HepG2 (cell line): ENCODE data around the gene DEFB124. TPM values are rescaled to one million over a fixed set of nuclear protein-coding genes. Genes with fewer than 3 reads are reported as not detected.

Source experiments
- ATF2 ChIP-seq: sonication (generic); formaldehyde crosslinking; IDR thresholded peaks from 2 replicates; pipeline ENCODE4 v1.4.0; 2020; ENCODE audit warnings: missing genetic modification reagents
- E2F2 ChIP-seq: sonication (generic); formaldehyde crosslinking; IDR thresholded peaks from 2 replicates; pipeline ENCODE4 v1.4.0; 2020; ENCODE audit warnings: missing genetic modification reagents, borderline replicate concordance
- GABPA ChIP-seq, 2 experiments: IDR thresholded peaks; 2 replicates each; pipeline ENCODE4 v1.6.1; 2011 to 2016; ENCODE audit warnings: low read depth in 2 of 2, low read length in 1 of 2, missing biosample characterization in 1 of 2, missing genetic modification characterization in 1 of 2
- HNF1A ChIP-seq, 2 experiments: sonication (generic) in 1 of 2; formaldehyde crosslinking in 1 of 2; IDR thresholded peaks; 2 replicates each; pipeline versions ENCODE4 v1.4.0 to v1.6.1; 2016 to 2020; ENCODE audit warnings: borderline replicate concordance in 1 of 2, low read depth in 1 of 2, mild to moderate bottlenecking in 1 of 2, missing genetic modification reagents in 1 of 2
- MAZ ChIP-seq, 2 experiments: sonication (generic) in 1 of 2; formaldehyde crosslinking in 1 of 2; IDR thresholded peaks; 2 replicates each; pipeline versions ENCODE4 v1.5.0 to v1.6.1; 2012 to 2020; ENCODE audit warnings: low read depth in 2 of 2, mild to moderate bottlenecking in 2 of 2, borderline replicate concordance in 1 of 2, improper control_type of control experiment in 1 of 2, low read length in 1 of 2, missing genetic modification reagents in 1 of 2, moderate library complexity in 1 of 2
- SOX5 ChIP-seq: IDR thresholded peaks from 2 replicates; pipeline ENCODE4 v1.6.1; 2016; ENCODE audit warnings: borderline replicate concordance
- TEF ChIP-seq: sonication (generic); formaldehyde crosslinking; IDR thresholded peaks from 2 replicates; pipeline ENCODE4 v1.5.0; 2020; ENCODE audit warnings: missing genetic modification reagents
- TFE3 ChIP-seq: IDR thresholded peaks from 2 replicates; pipeline ENCODE4 v1.6.1; 2016
- UBTF ChIP-seq: sonication (generic); formaldehyde crosslinking; IDR thresholded peaks from 2 replicates; pipeline ENCODE4 v1.4.0; 2020; ENCODE audit warnings: mild to moderate bottlenecking, missing genetic modification reagents
- ZFAT ChIP-seq: sonication (generic); formaldehyde crosslinking; conservative IDR thresholded peaks from 2 replicates; pipeline ENCODE4 v1.8.1; 2023; ENCODE audit warnings: missing genetic modification reagents, inconsistent platforms
- ZFP91 ChIP-seq: sonication (generic); formaldehyde crosslinking; IDR thresholded peaks from 2 replicates; pipeline ENCODE4 v1.9.0; 2022; ENCODE audit warnings: missing genetic modification reagents, mild to moderate bottlenecking, borderline replicate concordance
- ZNF44 ChIP-seq: sonication (generic); formaldehyde crosslinking; IDR thresholded peaks from 2 replicates; pipeline ENCODE4 v1.5.1; 2020; ENCODE audit warnings: mild to moderate bottlenecking, missing genetic modification reagents
- ZNF672 ChIP-seq: sonication (generic); formaldehyde crosslinking; IDR thresholded peaks from 2 replicates; pipeline ENCODE4 v1.8.1; 2022; ENCODE audit warnings: missing genetic modification reagents
- ZNF883 ChIP-seq: sonication (generic); formaldehyde crosslinking; IDR thresholded peaks from 2 replicates; pipeline ENCODE4 v1.5.1; 2020; ENCODE audit warnings: mild to moderate bottlenecking, missing genetic modification reagents; ENCODE audit errors: not compliant biosample characterization
- polyA plus RNA-seq, 8 experiments: library from polyadenylated mRNA; depleted of rRNA in 3 of 8; stranded (reverse) in 7 of 8; unstranded in 1 of 8; fragments of >200 nt; fragmentation: Illumina TruSeq in 4 of 8; extraction: Trizol in 4 of 8; gene quantifications; 2 replicates each; pipeline versions ENCODE4 v1.2.1 to v1.2.3, GENCODE V29; 2011 to 2016; ENCODE audit warnings: low read depth in 4 of 8, missing spikeins in 1 of 8, mixed read lengths in 1 of 8; ENCODE audit not compliant: insufficient read depth in 1 of 8
- total RNA-seq, 5 experiments: library from RNA; depleted of rRNA; stranded (reverse); fragments of >200 nt; fragmentation: Illumina TruSeq; extraction: Trizol; gene quantifications; 2 replicates each; pipeline ENCODE4 v1.2.3, GENCODE V29; 2016; ENCODE audit warnings: low read depth in 1 of 5

Gene DEFB124
- total and polyA plus RNA-seq, 2 of the 13 experiments (the other 11 are each of a cell fraction or from before 2014, with no cell fraction given), result not detected

GRCh38 chr20:31517373-31517772 is 42.4 kb upstream of the DEFB124 start (continued):
- TF ChIP-seq UBTF (no peak), ZNF44 (no peak), ATF2 (no peak), ZFP91 (peak; percentile 68), ZNF883 (CRISPR knock-in tag) (no peak), MAZ (IDR thresholded peaks at IDR 0.05; ENCODE audit: borderline replicate concordance, low read depth, low read length) (no peak), MAZ (CRISPR knock-in tag; IDR thresholded peaks at IDR 0.05; ENCODE audit: low read depth) (no peak), TFE3 (CRISPR knock-in tag) (peak; percentile 97), E2F2 (CRISPR knock-in tag) (no peak), ZFAT (CRISPR knock-in tag) (no peak), ZNF672 (CRISPR knock-in tag) (no peak), TEF (CRISPR knock-in tag) (no peak), SOX5 (CRISPR knock-in tag) (no peak), GABPA (IDR thresholded peaks at IDR 0.05; ENCODE audit: low read depth, low read length) (no peak), GABPA (CRISPR knock-in tag; IDR thresholded peaks at IDR 0.05; ENCODE audit: low read depth) (no peak), HNF1A (IDR thresholded peaks at IDR 0.05; ENCODE audit: low read depth) (no peak), HNF1A (CRISPR knock-in tag; IDR thresholded peaks at IDR 0.05; ENCODE audit: borderline replicate concordance) (no peak)
